Right hindlimb (tissue), 1 donor: ENCODE results near the gene GLDC.
"Not testable (repeated sequence)": the region's sequence is repeated elsewhere in the genome, so short reads cannot be mapped to it uniquely, and the experiment has no call there.

Source experiments
- DNase-seq: peaks from one replicate; pipeline ENCODE4 v3.0.0-alpha.2; 2018

GLDC gene

DNA sequence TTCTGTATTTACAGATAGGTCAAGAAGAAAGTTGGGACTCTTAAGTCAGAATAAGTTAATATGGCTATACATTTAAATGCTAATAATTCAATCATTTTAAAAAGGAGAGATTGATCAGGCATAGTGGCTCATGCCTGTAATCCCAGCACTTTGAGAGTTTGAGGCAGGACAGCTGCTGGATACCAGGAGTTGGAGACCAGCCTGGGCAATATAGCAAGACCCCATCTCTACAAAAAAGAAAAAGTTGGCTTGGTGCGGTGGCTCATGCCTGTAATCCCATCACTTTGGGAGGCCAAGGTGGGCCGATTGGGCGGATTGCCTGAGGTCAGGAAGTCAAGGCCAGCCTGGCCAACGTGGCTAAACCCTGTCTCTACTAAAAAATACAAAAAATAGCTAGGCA, 15.0 kb upstream of the GLDC start:
- no peak for DNase-seq

DNA sequence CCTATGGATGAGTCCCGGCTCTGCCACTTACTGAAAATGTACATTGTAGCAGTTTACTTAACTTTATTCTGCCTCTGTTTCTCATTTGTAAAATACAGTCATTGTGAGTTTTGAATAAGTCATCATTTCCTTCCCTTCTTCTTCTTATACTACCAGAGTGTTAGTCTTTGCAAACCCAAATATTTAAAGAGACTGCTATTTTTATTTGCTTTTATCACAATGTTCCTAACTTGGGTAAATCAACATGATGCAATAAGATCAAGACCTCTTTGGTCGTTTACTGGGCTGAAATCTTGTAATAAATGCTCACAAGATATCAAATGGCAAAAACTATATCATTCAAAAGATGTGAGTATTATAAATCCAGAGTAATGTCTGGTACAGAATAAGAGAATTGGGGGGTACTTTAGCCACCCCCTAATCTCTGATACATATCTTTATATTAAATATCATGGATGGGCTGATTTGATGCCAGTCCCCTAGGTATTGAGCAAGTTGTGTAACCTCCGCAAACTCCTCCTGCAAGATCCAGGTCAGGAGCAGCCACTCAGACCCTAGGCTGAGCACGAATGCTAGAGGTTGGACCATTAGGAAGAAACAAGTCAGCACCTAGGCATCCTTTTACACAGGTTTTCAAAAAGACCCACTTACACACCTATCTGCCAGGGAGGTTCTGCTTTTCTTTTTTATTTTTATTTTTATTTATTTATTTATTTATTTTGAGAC, 13.3 kb upstream of the GLDC start:
- DNase-seq, result no peak

DNA sequence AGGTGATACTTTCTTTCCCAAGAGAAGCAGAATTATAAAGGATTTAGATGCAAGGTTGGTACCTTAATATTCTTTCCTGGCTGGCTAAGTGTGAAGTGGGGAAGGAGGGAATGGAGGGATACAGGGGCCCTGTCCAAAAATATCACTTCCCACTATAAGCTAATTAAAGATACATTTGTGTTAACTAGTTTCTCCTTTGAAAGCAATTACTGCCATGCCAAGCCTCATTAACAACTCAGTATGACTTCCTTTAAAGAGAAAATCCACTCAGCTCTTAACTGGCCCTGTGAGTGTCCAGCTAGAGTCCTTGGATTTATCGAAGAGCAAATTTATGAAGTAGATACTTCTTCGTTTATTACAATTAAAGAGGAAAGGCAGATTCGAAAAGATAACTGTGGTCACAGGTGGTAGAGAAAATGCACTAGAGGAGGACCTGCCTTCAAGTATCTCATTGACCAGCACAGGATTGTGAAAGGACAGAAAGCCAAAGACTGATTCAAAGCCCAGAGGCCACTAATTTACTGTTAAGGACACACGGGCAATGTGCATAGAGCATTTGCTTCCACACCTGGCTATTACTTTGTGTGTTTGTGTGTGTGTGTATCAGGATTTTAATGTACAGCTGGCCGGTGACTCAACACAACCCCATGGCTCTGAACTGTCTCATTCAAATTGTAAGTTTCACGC, 11.2 kb upstream of the GLDC start:
- no peak for DNase-seq

DNA sequence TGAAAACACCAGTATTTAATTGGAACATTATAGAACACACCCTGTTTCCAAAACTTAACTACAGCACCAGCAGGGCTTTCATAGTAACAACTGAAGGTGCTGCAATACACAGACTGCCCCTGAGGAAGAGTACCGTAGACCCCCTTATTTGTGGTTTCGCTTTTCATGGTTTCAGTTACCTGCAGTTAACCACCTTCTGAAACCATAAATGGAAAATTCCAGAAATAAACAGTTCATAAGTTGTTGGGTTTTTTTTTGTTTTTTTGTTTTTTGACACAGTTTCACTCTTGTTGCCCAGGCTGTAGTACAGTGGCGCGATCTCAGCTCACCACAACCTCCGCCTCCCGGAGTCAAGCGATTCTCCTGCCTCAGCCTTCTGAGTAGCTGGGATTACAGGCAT, 9.5 kb upstream of the GLDC start:
- DNase-seq, result no peak

DNA sequence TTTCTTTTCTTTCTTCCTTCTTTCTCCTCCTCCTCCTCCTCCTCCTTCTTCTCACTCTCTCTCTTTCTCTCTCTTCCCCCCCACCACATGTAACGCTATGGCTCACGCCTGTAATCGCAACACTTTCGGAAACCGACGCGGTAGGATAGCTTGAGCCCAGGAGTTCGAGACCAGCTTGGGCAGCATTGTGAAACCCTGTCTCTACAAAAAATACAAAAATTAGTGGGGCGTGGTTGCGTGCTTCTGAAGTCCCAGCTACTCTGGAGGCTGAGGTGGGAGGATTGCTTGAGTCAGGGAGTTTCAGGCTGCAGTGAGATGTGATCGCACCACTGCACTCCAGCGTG, 736 bp upstream of the GLDC start:
- DNase-seq, result no peak

DNA sequence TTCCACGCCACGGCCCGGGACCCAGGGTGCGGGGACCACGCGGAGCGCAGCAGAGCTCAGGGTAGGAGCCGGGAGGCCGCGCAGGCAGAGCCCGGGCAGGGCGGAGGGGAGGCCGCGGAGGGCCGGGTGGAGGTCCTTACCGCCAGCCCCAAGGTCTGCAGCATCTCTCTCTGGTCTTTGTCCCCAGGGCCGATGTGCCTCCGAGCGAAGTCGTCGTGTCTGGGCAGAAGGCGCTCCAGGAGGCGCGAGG, 499 bp downstream of the GLDC start:
- not testable (repeated sequence) for DNase-seq

DNA sequence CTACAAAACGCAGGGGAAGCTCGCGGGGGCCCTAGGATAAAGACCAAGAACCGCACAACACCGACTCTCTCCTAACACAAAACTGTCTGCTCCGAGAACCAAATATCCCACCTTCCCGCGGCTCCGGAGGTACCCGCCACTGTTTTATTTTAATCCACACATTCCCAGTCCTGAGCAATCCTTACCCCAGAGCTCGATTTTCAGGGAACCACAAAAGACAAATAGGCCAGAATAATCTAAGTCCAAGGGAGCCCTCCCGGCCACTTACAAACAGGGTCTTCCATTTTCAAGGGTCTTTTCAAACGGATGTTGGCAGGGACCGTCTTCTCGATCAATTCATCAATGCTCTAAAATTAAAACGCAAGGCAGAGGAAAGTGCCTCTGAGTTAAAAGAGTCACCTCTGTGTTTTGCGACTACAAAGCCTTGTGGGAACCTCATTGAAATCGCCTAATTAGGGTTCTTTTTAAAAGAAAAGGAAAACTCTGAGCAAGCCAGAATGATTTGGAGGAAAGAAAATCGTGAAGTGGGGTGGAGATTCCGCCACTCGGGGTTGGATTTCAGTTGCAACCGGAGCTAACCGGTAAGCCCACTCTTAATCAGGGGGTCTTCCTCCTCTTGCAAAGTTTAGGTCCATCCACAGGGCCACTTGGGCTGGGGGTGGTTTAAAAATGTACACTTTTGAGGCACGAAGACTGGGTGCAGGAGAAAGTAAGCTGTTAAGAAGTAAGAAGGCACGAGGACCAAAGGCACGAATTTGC, 1.0 kb downstream of the GLDC start:
- no peak for DNase-seq

DNA sequence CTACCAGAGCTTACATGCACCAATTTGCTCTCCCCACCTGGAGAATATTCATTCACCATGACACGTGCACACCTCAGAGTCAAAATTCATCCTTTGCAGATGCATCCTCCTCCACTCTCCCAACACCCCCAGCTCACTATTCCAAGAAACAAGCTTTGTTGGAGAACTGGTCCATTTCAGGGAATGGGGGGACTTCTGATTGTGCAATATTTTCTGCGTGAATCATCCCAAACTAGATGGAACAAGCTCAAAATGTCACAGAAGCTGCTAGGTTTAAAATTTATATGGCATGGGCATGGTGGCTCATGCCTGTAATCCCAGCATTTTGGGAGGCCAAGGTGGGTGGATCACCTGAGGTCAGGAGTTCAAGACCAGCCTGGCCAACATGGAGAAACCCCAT, 3.6 kb downstream of the GLDC start:
- no peak for DNase-seq

DNA sequence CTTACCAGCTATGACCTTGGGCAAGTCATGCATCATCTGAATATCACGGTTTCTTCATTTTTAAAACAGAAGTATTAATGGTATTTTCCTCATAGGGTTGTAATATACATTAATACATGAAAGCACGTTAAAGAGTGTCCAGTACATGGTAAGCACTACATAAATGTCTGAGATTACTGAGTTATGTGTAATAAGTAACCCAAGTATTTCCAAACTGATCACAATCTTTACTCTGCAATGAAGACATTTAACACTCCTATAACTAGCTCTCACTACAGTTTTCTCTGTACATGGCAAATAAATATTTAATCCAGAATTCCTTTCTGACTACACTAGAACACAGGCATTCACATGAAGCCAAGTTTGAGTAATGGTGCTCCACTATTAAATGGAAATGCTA, 4.0 kb downstream of the GLDC start:
- no peak for DNase-seq

DNA sequence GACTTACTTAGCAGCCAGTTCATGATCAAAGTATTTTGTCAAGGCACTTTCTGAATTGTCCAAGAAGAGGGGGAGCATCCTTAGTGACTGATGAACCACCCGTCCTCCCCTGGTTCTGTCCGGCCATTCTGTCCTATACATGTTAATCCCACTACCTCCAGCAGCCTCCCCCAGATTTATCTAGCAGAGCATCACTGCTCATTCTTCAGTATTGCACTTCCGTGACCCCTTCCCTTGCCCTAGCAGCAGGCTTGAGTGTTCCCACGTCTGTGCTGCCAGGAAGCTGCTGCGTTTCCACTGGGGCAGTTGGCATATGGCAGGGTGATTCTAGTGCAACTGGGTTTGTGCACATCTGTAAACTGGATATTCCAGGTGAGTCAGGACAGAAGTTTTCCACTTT, 4.5 kb downstream of the GLDC start:
- DNase-seq, result no peak

DNA sequence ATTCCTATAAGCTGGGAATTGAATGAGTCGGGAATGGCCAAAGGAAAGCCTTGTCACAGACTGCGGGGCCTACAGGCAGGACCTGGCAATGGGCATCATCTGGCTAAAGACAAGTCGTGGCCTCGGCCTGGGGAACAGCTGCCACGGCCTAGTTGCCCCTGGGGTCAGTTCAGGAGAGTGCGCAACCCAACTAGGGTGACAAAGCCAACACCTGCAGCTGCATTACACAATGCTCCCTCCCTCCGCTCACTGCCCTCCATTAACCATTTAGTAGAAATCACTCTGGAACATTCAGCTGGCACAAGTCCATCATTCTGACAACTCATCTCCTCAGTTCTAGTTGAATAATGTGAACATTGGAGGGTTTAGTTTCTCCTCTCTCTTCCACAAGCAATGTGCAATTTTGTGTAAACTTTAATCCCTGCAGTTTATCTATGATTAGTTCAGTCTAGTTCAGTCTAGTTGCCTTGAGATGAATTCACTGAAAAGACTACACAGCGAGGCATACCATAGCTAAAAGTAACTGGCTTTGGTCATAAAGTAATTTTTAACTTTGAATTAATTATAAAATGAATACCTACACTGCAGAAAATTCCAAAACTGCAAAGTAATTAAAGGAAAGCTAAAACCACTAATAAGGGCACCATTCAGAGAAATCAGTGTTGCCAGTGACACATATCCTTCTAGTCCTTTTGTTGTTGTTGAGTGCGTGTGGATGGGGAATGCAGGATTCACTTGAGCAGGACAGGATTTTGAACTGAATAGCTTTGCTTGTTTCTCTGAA, 5.1 kb downstream of the GLDC start:
- DNase-seq, result no peak

DNA sequence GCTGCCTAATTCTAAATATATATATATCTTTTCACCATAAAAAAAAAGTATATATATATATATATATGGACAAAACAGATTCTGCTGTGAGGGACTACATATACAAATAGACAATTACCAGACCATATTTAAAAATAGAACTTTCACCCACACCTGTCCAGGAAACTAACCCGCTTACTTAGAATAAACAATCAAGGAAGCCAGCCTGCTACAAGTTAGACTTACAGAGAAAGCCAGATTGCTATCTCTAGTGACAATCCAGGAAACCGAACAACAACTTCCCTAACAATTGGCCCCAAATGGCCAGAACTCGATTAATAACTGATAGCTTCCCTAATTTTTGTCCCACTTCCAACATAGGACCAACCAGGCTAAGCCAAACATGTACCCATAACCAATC, 5.9 kb downstream of the GLDC start:
- DNase-seq, result no peak

DNA sequence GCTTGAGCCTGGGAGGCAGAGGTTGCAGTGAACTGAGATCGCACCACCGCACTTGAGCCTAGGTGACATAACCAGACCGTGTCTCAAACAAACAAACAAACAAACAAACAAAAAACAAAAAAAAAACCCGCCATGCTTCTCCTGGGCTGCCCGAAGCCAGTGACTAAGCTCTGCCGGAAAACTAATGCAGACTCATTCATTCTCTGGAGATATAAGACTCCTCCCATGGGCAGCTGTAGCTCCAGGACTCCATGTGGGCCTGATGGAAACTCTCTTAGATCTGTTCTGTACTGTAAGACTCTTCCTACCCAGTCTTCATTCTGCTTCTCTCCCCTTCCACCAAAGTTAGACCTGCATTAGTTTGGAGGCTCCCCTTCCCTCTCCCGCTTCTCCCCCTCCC, 11.1 kb downstream of the GLDC start:
- DNase-seq, result no peak

DNA sequence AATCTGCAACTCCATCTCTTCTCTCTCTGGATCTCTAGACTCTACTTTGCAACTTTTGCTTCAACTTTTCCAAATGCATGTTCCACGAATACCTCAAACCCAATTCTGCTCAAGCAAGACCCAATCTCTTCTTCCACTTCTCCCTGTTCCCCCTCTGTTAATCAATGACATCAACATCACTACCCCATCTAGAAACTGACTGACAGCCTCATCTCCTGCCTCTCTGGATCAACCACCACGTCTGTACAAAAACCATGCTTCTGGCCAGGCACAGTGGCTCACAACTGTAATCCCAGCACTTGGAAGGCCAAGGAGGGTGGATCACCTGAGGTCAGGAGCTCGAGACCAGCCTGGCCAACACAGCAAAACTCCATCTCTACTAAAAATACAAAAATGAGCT, 12.2 kb downstream of the GLDC start:
- DNase-seq, result no peak

DNA sequence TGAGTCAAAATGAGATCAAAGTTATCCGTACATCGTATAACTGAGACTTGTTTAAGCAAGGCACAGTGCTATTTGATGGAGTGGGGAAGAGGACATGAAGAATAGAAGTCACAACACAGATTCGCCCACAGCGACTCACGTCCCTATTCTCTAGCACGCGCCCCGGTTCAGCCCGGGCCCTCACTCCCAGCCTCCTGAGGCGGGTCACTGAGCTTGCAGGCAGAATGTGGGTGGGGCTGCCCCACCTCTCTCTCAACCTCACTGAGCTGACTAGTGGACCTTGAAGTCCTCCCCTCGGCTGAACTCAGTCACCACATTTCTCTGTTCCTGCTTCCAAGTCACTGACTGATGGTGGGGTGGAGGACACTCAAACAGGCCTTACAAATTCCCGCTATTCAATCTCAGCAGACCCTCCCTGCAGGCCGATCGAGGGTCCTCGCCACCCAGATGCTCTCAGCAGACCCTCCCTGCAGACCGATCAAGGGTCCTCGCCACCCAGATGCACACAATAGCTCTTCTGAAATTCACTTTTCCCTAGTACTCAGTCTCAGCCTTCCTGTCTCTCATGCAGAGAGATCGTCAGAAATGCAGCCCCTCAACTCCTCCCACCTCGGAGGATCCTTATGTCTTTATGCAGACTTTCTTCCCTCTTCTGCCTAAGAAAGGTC, 12.9 kb downstream of the GLDC start:
- no peak for DNase-seq

DNA sequence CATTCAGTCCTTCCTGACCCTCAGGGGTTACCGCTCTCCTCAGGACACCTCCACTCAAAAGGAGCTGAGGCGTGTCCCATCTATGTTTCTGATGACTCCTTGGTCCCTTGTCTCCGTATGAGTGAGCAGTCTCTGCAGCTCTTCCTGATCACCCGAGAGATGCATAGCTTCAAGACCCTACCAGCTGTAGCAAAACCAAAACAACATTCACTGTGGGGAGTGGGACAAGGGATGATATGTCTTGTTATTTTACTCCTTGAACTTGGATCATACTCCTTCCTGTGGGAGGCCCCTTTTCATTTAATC, 14.4 kb downstream of the GLDC start:
- no peak for DNase-seq

DNA sequence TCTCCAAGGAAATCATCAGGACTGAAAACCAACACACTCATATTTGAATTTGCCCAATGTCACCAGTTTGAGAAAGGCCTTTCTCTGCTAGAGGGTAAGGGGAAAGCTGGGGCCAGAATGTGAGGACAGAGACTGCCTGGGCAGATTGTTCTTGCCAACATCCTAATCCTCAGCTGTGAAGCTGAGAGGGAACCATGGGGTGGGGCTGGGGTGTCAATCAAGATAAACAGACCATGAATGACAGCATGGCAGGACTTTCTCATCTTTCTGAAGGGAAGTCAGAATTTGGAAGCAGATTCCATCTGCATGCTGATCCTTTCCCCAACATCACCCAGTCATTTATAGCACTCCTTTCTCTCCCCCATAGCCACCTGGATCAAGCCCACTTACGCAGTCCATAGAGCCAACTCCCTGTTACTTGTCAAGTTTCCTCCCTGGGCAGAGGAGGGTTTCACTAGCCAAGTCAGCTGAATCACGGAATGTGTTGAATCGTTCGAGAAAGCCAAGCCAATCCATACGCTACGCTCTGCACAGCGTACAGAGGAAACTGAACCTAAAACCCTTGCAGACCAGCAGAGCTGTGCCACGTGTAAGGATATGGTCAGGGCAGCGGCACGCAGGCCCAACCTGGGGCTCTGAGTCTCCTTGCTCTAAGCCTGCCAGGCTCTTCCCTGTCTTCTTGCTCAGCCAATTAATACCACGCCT, 14.9 kb downstream of the GLDC start:
- no peak for DNase-seq

DNA sequence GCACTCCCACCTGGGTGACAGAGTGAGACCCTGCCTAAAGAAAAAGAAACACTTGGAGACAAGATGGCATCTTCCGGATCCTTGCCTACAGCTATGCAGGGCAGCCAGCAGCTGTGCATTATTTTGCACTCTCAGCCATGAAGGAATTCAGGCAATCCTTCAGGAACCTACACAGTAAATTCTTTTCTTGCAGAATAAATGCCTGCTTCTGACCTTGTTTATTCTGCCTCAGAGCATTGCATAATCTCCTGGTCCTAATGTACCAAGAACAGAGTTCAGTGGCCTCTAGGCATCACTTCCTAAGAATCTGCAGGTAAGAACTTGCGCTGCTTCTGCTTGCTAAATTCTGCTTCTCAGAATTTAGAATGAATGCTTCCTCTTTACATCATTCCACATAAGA, 16.8 kb downstream of the GLDC start:
- no peak for DNase-seq

DNA sequence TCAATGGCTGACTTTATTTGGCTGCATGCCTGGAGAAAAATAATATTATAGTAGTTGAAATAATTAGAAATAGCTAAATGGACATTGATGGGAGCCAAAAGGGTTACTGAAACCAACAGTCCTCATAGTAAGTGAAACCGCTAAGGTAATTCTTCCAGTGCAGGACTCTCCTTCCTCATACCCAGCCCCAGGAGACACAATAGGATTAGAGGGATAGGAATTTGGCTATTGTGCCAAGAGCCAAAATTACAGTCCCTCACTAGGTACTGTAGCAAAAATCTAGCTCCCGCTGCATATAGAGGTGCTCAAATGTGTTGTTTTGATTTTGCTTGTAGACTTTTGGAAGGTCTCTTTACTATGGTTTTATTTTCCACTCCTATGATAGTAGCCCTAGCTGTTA, 20.2 kb downstream of the GLDC start:
- DNase-seq, result no peak

DNA sequence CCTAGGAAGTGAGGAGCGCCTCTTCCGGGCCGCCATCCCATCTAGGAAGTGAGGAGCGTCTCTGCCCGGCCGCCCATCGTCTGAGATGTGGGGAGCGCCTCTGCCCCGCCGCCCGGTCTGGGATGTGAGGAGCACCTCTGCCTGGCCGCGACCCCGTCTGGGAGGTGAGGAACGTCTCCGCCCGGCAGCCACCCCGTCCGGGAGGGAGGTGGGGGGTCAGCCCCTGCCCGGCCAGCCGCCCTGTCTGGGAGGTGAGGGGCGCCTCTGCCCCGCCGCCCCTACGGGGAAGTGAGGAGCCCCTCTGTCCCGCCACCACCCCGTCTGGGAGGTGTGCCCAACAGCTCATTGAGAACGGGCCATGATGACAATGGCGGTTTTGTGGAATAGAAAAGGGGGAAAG, 22.7 kb downstream of the GLDC start:
- DNase-seq, result not testable (repeated sequence)

DNA sequence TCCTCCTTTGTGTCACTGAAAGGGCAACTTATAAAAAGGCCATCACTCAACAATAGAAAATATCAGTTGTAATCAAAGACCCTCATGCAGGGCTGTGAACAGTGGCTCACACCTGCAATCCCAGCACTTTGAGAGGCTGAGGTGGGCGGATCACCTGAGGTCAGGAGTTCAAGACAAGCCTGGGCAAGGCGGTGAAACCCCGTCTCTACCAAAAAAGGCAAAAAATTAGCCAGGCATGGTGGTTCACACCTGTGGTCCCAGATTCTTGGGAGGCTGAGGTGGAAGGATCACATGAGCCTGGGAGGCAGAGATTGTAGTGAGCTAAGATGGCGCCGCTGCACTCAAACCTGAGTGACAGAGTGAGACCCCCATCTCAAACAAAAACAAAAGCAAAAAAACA, 24.7 kb downstream of the GLDC start:
- DNase-seq, result no peak

DNA sequence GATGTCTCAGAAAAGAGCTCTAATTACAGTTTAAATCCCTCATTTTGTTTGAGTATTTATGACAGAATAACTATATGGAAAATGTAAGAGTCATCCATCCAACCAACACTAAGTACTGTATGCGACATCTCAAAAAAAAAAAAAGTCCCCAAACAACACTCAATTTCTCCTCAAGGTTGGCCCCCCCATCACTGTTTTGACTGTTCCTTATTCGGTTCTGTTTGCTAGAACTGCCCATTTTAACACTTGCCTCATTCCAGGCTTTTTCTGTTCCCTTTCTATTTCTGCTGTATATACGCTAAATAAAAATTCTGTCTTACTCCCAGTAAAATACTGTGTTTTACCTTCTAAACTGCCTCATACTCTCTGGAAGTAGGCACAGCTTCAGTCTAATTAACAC, 25.2 kb downstream of the GLDC start:
- DNase-seq, result no peak

DNA sequence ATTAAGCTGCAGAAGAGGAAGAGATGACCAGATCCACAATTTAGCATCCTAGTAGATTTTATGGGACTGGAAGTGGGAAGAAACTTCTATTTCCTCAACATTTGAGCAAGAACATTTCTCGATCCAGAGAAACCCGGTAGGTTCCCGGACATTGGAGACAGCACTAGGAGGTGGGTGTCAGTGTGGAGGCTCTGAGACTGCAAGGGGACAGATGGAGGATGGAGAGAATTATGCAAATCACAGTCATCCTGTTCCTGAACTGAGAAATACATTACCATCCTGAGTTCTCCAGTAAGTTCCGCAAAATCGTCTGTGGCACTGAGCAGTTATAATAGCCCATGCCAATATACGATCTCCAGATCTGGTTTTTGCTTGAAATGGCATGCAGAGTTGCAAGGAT, 25.6 kb downstream of the GLDC start:
- no peak for DNase-seq
